IPS-18a (cell line): ENCODE data around the gene DSG3.

Experiments used
- H3K27ac ChIP-seq: one replicate; pipeline ENCODE4 v1.5.1; 2013; ENCODE audit warnings: low read length
- H3K27me3 ChIP-seq: one replicate; pipeline ENCODE4 v1.6.1; 2013; ENCODE audit warnings: mild to moderate bottlenecking, low read length; ENCODE audit not compliant: control insufficient read depth, insufficient read depth
- H3K36me3 ChIP-seq: one replicate; pipeline ENCODE4 v1.6.1; 2013; ENCODE audit warnings: low read depth, low read length; ENCODE audit not compliant: control insufficient read depth
- H3K4me1 ChIP-seq: one replicate; pipeline ENCODE4 v1.6.1; 2013; ENCODE audit warnings: low read depth, low read length; ENCODE audit not compliant: control insufficient read depth
- H3K4me3 ChIP-seq: one replicate; pipeline ENCODE4 v1.5.1; 2013; ENCODE audit warnings: low read length
- H3K9ac ChIP-seq: one replicate; pipeline ENCODE4 v1.6.1; 2013; ENCODE audit warnings: mild to moderate bottlenecking, low read length, moderate library complexity
- H3K9me3 ChIP-seq: one replicate; pipeline ENCODE4 v1.6.1; 2013; ENCODE audit warnings: low read depth, low read length; ENCODE audit not compliant: control insufficient read depth

Gene DSG3, protein sequence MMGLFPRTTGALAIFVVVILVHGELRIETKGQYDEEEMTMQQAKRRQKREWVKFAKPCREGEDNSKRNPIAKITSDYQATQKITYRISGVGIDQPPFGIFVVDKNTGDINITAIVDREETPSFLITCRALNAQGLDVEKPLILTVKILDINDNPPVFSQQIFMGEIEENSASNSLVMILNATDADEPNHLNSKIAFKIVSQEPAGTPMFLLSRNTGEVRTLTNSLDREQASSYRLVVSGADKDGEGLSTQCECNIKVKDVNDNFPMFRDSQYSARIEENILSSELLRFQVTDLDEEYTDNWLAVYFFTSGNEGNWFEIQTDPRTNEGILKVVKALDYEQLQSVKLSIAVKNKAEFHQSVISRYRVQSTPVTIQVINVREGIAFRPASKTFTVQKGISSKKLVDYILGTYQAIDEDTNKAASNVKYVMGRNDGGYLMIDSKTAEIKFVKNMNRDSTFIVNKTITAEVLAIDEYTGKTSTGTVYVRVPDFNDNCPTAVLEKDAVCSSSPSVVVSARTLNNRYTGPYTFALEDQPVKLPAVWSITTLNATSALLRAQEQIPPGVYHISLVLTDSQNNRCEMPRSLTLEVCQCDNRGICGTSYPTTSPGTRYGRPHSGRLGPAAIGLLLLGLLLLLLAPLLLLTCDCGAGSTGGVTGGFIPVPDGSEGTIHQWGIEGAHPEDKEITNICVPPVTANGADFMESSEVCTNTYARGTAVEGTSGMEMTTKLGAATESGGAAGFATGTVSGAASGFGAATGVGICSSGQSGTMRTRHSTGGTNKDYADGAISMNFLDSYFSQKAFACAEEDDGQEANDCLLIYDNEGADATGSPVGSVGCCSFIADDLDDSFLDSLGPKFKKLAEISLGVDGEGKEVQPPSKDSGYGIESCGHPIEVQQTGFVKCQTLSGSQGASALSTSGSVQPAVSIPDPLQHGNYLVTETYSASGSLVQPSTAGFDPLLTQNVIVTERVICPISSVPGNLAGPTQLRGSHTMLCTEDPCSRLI

DNA sequence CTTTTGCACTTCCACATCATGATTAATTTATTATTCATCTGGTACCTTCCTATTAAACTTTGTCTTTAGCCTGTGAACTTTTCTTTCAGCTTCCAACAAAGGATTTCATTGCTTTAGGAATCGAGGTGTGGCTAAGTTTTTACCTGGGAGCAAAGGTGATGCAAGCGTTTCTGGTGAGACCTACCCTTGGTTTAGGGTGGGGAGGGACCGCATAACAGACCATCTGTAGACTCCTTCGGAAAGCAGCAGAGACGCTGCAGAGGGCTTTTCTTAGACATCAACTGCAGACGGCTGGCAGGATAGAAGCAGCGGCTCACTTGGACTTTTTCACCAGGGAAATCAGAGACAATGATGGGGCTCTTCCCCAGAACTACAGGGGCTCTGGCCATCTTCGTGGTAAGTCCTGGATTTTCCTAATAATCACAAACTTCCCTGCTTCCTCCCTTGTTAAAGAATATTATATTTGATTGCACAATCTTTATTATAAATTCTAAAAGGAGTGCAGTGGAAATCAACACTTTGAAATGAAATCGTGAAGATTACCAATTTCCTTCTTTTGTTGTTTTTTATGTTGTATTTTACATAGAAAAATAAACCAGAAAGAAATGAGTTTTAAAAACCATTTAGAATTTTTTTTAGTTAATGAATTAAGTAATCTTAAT is at the start of gene DSG3:
DSG3 (plus strand) TSS at position 212 of the 662 bp plus-strand sequence; CDS start at position 349, 137 bp downstream.
- H3K4me3 ChIP-seq = no peak within 1 kb of the TSS
- no peaks in the 10 kb centered on the region for H3K4me1 ChIP-seq
- H3K27me3 ChIP-seq = no peaks in the 10 kb centered on the region
- H3K9me3 ChIP-seq = no peaks in the 10 kb centered on the region
- no peak within 1 kb of the TSS for H3K9ac ChIP-seq
- no peaks in the 10 kb centered on the region for H3K36me3 ChIP-seq
- no peak within 1 kb of the TSS for H3K27ac ChIP-seq

DNA sequence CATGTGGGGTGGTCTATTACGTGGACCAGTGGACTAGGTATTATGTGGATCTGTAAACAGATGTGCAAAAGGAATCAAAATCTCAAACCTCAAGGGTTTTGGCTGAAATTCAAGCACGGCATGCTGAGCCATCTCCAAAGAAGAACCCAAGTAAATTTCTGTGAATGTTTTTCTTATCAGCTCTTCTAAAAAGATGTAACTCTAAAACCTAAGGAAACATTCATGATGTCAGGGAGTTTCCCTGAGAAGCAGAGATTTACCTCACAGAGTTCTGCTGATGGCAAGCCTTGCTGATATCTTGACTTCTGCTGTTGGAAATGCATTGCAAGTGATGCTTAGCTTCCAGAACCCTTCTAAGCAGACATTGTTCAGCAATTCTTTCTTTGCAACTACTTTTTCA is 49.4 kb upstream of the DSG3 start:
- Histone ChIP-seq H3K4me3 (no peak overlapping the region), H3K27ac (no peak overlapping the region), H3K4me1 (no peaks in the 10 kb centered on the region)

DNA sequence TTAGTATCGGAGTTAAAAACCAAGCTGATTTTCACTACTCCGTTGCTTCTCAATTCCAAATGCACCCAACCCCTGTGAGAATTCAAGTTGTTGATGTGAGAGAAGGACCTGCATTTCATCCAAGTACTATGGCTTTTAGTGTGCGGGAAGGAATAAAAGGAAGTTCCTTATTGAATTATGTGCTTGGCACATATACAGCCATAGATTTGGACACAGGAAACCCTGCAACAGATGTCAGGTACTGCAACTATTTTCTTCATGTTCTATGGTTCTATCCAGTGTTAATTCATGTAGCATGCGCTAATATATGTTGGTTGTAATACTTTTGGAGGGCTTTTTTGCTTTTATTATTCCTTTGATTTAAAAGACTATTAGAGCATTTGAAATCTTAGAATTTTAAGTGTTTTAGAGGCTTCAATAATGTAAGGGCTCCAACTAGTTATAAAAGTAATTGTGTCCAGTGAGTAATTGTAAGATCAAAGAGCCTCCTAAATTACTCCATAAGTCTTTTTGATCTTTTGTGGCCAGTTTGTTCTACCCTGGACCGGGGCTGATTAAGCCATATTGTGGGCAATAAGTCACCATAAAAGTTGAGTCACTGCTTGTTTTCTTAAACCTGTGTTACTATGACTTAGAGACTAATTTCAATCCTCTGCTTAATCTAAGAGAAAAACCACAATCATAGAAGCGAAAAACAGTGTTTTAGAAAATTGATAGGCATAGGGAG is 48.1 kb upstream of the DSG3 start:
- Histone ChIP-seq H3K9me3 (no peaks in the 10 kb centered on the region), H3K9ac (no peak overlapping the region), H3K36me3 (no peaks in the 10 kb centered on the region), H3K27me3 (no peaks in the 10 kb centered on the region), H3K4me3 (no peak overlapping the region), H3K27ac (no peak overlapping the region), H3K4me1 (no peaks in the 10 kb centered on the region)

More for the DNA sequence above, 49.4 kb upstream of the DSG3 start:
- Histone ChIP-seq H3K36me3 (no peaks in the 10 kb centered on the region), H3K9me3 (no peaks in the 10 kb centered on the region), H3K9ac (no peak overlapping the region), H3K27me3 (no peaks in the 10 kb centered on the region)

- H3K27ac ChIP-seq = no peak overlapping the region
- H3K36me3 ChIP-seq = no peaks in the 10 kb centered on the region
- H3K9me3 ChIP-seq = no peaks in the 10 kb centered on the region
- H3K9ac ChIP-seq = no peak overlapping the region
- no peaks in the 10 kb centered on the region for H3K4me1 ChIP-seq
- no peak overlapping the region for H3K4me3 ChIP-seq
- no peaks in the 10 kb centered on the region for H3K27me3 ChIP-seq
Observed at GRCh38 chr18:31401156-31402025, 46.1 kb upstream of the DSG3 start.

DNA sequence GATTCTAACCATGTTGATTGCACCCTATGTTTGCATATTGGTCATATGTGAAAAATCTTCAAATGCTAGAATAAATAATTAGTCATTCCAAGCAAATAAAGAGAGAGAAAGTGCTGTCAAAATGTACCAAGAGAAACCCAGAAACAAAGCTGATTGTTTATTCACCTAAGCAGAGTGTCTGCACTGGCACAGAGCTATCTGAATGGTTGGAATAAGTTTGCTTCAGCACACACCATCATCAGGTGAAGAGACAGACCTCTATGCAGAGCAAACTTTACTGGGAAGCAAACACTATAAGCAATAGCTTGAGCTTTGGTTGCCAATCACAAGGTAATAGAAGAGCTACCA is 45.5 kb upstream of the DSG3 start:
- Histone ChIP-seq H3K27ac (no peak overlapping the region), H3K4me1 (no peaks in the 10 kb centered on the region), H3K36me3 (no peaks in the 10 kb centered on the region), H3K27me3 (no peaks in the 10 kb centered on the region), H3K9me3 (no peaks in the 10 kb centered on the region), H3K9ac (no peak overlapping the region), H3K4me3 (no peak overlapping the region)

- no peaks in the 10 kb centered on the region for H3K36me3 ChIP-seq
- H3K9me3 ChIP-seq = no peaks in the 10 kb centered on the region
- no peaks in the 10 kb centered on the region for H3K4me1 ChIP-seq
Observed at GRCh38 chr18:31403409-31403808, 44.1 kb upstream of the DSG3 start.

DNA sequence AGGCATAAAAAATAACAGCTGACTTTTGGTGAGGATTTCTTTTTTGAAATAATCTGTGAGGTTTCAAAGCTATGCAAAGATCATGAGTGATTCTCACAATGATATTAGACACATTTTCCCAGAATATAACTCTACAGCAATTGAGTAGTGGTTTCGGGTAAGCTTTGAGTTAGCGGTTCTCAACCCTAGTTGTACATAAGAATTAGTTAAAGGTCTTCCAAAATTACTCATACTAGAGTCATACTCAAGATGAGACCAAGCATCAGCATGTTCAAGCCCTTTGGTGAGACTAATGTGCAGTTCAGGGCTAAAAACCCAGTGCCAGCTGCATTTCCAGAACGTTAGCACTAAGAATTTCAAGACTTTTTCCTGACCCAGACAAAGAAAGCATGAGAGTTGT is 39.9 kb upstream of the DSG3 start:
- Histone ChIP-seq H3K4me3 (no peak overlapping the region), H3K9me3 (no peaks in the 10 kb centered on the region), H3K4me1 (no peaks in the 10 kb centered on the region), H3K36me3 (no peaks in the 10 kb centered on the region), H3K27ac (no peak overlapping the region), H3K27me3 (no peaks in the 10 kb centered on the region), H3K9ac (no peak overlapping the region)

More at GRCh38 chr18:31403409-31403808, 44.1 kb upstream of the DSG3 start:
- H3K27me3 ChIP-seq = no peaks in the 10 kb centered on the region
- no peak overlapping the region for H3K4me3 ChIP-seq
- H3K27ac ChIP-seq = no peak overlapping the region
- no peak overlapping the region for H3K9ac ChIP-seq

GRCh38 chr18:31409276-31409675 is 38.3 kb upstream of the DSG3 start:
- Histone ChIP-seq H3K27me3 (no peaks in the 10 kb centered on the region), H3K4me1 (no peaks in the 10 kb centered on the region), H3K9me3 (no peaks in the 10 kb centered on the region), H3K27ac (no peak overlapping the region), H3K36me3 (no peaks in the 10 kb centered on the region), H3K4me3 (no peak overlapping the region), H3K9ac (no peak overlapping the region)

GRCh38 chr18:31410716-31411483 is 36.6 kb upstream of the DSG3 start:
- Histone ChIP-seq H3K9me3 (no peaks in the 10 kb centered on the region), H3K27ac (no peak overlapping the region), H3K27me3 (no peaks in the 10 kb centered on the region), H3K9ac (no peak overlapping the region), H3K4me3 (no peak overlapping the region), H3K36me3 (no peaks in the 10 kb centered on the region), H3K4me1 (no peaks in the 10 kb centered on the region)

DNA sequence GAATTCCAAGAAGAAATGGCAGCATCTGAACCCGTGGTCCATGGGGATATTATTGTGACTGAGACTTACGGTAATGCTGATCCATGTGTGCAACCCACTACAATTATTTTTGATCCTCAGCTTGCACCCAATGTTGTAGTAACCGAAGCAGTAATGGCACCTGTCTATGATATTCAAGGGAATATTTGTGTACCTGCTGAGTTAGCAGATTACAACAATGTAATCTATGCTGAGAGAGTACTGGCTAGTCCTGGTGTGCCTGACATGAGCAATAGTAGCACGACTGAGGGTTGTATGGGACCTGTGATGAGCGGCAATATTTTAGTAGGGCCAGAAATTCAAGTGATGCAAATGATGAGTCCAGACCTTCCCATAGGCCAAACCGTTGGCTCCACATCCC is 34.4 kb upstream of the DSG3 start:
- Histone ChIP-seq H3K4me1 (no peaks in the 10 kb centered on the region), H3K4me3 (no peak overlapping the region), H3K27ac (no peak overlapping the region), H3K9ac (no peak overlapping the region), H3K36me3 (no peaks in the 10 kb centered on the region), H3K9me3 (no peaks in the 10 kb centered on the region), H3K27me3 (no peaks in the 10 kb centered on the region)
